ENCODE results near the gene TNFRSF1A.
A peak's percentile ranks its signal among the peaks of the same experiment; 100 is the strongest.

Gene TNFRSF1A

DNA sequence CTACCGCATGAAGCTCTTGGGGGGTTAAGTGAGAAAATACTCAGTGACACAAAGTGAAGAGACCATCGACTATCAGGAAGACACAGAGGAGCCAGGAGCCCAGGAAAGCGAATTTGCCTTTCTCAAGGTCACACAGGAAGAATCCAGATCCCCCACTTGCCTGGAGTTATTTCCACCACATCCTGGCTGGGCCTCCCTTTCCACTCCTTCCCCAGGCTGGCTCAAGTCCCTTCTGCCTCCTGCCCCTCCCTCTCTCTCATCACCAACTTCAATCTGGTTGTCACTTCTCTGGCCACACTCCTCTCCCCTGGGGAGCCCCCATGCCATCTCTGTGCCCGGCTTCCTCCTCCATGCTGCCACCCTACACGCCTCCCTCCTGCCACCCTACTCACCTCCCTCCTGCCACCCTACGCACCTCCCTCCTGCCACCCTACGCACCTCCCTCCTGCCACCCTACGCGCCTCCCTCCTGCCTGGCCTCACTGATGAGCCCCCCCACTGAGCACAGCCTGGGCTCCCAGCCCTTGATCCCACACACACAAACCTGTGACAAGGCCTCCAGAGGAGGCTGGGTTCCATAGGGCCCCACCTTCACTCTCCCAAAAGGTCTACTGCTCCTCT, 27.1 kb upstream of the TNFRSF1A start:
- no peak for TF ChIP-seq CTCF (IDR thresholded peaks at IDR 0.05; ENCODE audit: low read depth, low read length)
- no peak for DNase-seq (ENCODE audit: low read depth in 2 of 2)
- H3K4me3 ChIP-seq (replicated peaks in 1 of 2; ENCODE audit: low read depth in 2 of 2, low read length in 2 of 2) = no peak overlapping the region

DNA sequence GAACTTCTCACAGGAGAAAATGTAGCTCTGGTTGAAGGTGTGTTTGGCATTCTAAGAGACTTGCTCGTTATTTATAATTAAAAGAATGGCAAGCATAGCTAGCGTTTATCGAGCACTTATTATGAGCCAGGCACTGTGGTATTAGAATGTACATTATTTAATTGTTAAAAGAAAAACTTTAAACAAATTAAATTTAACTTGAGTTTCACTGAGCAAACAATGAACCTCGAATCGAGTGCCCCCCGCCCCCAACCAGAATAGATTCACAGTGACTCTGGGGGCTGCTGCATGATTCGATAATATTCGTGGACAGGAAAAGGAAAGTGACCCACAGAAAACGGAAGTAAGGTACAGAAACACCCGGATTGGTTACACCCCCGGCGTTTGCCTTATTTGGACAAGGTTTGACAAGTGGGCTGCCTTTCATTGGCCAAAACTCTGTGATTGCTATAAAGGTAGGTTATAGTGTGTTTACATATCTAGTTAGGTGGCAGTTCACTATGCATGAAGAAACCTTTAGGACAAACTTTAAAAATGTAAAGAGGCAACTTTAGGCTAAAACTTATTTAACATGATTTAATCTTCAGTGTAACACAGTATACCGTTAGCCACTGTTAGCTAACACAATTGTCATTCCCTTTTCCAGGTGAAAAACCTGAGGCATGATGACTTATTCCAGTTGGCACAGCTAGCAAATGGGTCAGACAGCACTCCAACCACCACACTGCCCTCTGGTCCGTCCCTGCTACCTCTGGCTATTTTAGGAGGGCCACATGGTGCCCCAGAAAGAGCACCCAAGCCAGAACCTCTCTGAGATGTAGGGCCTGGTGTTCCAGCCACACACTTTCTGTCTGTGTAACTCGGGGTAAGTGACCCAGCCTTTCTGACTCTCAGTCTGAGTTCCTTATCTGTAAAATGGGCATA, 26.4 kb upstream of the TNFRSF1A start:
- no peak for DNase-seq (ENCODE audit: low read depth in 2 of 2)
- H3K4me3 ChIP-seq (replicated peaks in 1 of 2; ENCODE audit: low read depth in 2 of 2, low read length in 2 of 2) = no peak overlapping the region
- no peak for TF ChIP-seq CTCF (IDR thresholded peaks at IDR 0.05; ENCODE audit: low read depth, low read length)

DNA sequence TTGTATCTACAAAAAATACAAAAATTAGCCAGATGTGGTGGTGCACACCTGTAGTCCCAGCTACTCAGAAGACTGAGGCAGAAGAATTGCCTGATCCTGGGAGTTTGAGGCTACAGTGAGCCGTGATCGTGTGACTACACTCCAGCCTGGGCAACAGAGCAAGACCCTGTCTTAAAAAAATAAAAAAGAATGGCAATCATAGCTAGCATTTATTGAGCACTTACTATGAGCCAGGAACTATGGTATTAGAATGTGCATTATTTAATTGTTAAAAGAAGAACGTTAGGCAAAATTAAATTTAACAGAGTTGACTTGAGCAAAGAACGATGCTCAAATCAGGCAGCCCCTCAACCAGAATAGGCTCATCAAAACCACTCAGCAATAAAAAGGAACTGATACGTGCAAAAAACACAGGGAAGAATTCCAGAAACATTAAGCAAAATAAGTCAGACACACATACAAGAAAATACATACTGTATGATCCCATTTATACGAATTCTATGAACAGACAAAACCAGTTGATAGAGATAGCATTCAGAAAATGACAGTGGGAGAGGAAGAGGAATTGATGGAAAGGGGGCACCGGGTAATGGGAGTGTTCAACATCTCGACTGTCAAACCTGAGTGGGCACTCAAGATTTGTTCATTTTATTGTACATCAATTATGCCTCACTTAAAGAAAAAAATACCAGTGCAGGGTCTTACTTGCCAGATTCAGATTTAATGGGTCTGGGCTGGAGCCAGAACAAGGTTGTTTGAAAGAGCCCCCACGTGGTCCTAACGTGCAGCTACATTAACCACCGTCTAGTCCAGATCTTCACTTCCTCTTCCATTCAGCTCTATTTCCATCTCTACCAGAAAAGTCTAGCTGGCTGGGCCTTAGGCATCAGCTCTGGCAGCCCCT, 25.4 kb upstream of the TNFRSF1A start:
- TF ChIP-seq CTCF (IDR thresholded peaks at IDR 0.05; ENCODE audit: low read depth, low read length) = peak; percentile 20
- no peak overlapping the region for H3K4me3 ChIP-seq (replicated peaks in 1 of 2; ENCODE audit: low read depth in 2 of 2, low read length in 2 of 2)
- peak; percentile 49 to 68 for DNase-seq (ENCODE audit: low read depth in 2 of 2)

DNA sequence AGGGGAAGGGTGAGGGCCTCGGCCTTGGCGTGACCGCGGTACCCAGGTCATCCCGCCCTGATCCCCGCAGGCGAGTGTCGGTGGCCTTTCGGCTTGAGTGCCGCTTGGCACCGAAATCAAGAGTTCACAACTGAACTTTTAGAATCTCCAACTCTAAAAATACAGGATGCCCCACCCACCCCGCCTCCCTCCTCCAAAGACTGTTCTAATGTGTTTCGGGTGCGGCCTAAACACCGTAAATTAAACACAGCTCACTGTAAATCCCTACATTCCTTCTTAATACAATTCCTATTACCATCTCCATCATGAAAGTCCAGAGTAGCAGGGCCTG, 22.1 kb upstream of the TNFRSF1A start:
- no peak for DNase-seq (ENCODE audit: low read depth in 2 of 2)
- peak overlapping the region in 1 of 2 donors; percentile 36 for H3K4me3 ChIP-seq (replicated peaks in 1 of 2; ENCODE audit: low read depth in 2 of 2, low read length in 2 of 2)
- no peak for TF ChIP-seq CTCF (IDR thresholded peaks at IDR 0.05; ENCODE audit: low read depth, low read length)

- DNase-seq (ENCODE audit: low read depth in 2 of 2) = peak; percentile 50 to 71
- H3K4me3 ChIP-seq (replicated peaks in 1 of 2; ENCODE audit: low read depth in 2 of 2, low read length in 2 of 2) = peak overlapping the region; percentile 36 to 52
- TF ChIP-seq CTCF (IDR thresholded peaks at IDR 0.05; ENCODE audit: low read depth, low read length) = no peak
These were observed 21.6 kb upstream of the TNFRSF1A start for GRCh38 chr12:6363330-6364043.

DNA sequence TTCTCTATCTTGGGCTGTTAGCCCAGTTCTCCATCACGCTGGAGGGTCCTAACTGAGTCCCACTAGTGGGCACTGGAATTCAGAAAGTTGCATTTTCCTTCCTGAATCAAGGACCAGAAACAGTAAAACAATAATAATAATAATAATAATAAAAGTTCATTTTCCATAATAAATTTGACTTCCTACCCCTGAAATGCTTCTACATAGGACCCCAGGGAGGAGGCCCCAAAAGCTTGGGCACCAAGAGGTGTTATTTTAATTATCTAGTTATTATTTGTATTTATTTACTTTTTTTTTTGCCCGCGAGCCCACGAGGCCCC, 21.1 kb upstream of the TNFRSF1A start:
- no peak for TF ChIP-seq CTCF (IDR thresholded peaks at IDR 0.05; ENCODE audit: low read depth, low read length)
- H3K4me3 ChIP-seq (replicated peaks in 1 of 2; ENCODE audit: low read depth in 2 of 2, low read length in 2 of 2) = no peak overlapping the region

More for the DNA sequence above, 21.1 kb upstream of the TNFRSF1A start:
- no peak for DNase-seq (ENCODE audit: low read depth in 2 of 2)

All from cardiac fibroblast (primary cell).